HG02588 (cell line): ENCODE data around the gene WDR20.

Source experiments
- ATAC-seq: cut with Tn5 transposase; IDR thresholded peaks from one replicate; pipeline ENCODE4 v1.9.1; 2021; ENCODE audit warnings: mild to moderate bottlenecking, moderate library complexity; ENCODE audit not compliant: unreplicated experiment

The WDR20 gene

GRCh38 chr14:102215576-102216250 lies 76.0 kb downstream of the WDR20 start:
- ATAC-seq: no peak

GRCh38 chr14:102217399-102217798 lies 77.7 kb downstream of the WDR20 start:
- no peak for ATAC-seq

GRCh38 chr14:102217987-102218421 lies 78.3 kb downstream of the WDR20 start:
- no peak for ATAC-seq

- no peak for ATAC-seq
Measured at GRCh38 chr14:102218688-102219087, 79.0 kb downstream of the WDR20 start.

GRCh38 chr14:102219316-102219715 lies 79.6 kb downstream of the WDR20 start:
- no peak for ATAC-seq

- peak; percentile 85 for ATAC-seq
Measured at GRCh38 chr14:102220031-102220430, 80.3 kb downstream of the WDR20 start.

- no peak for ATAC-seq
Measured at GRCh38 chr14:102221026-102221425, 81.3 kb downstream of the WDR20 start.

GRCh38 chr14:102222009-102222575 lies 82.4 kb downstream of the WDR20 start:
- no peak for ATAC-seq

GRCh38 chr14:102222751-102223150 lies 83.1 kb downstream of the WDR20 start:
- no peak for ATAC-seq

- no peak for ATAC-seq
Measured at GRCh38 chr14:102223682-102224081, 84.0 kb downstream of the WDR20 start.

- ATAC-seq: no peak
Measured at GRCh38 chr14:102225386-102225785, 85.7 kb downstream of the WDR20 start.

GRCh38 chr14:102225936-102226335 lies 86.2 kb downstream of the WDR20 start:
- ATAC-seq: no peak

- no peak for ATAC-seq
Measured at GRCh38 chr14:102226356-102227125, 86.8 kb downstream of the WDR20 start.

- ATAC-seq: no peak
Measured at GRCh38 chr14:102227184-102227964, 87.7 kb downstream of the WDR20 start.

GRCh38 chr14:102229071-102229738 lies 89.5 kb downstream of the WDR20 start:
- no peak for ATAC-seq

- no peak for ATAC-seq
Measured at GRCh38 chr14:102229739-102230092, 90.0 kb downstream of the WDR20 start.

- ATAC-seq: no peak
Measured at GRCh38 chr14:102230481-102231210, 90.9 kb downstream of the WDR20 start.

- no peak for ATAC-seq
Measured at GRCh38 chr14:102231476-102232347, 92.0 kb downstream of the WDR20 start.

- no peak for ATAC-seq
Measured at GRCh38 chr14:102232348-102232625, 92.6 kb downstream of the WDR20 start.
